ENCODE results near the gene NCCRP1.

- TF ChIP-seq CTCF (conservative IDR thresholded peaks at IDR 0.05; ENCODE audit: low read length) = no peak
- TF ChIP-seq EZH2phosphoT487 (IDR thresholded peaks at IDR 0.05; ENCODE audit: borderline replicate concordance) = no peak
Observed at GRCh38 chr19:39218230-39219007, 21.7 kb downstream of the NCCRP1 start.

Measured in Loucy (cell line).